Right atrium auricular region (tissue), 2 donors: ENCODE data around the gene RXRG. TPM values are rescaled to one million over a fixed set of nuclear protein-coding genes. Genes with fewer than 3 reads are reported as not detected.

ENCODE experiments used
- DNase-seq: peaks from one replicate; pipeline ENCODE4 v3.0.0-alpha.2; 2019; ENCODE audit warnings: low spot score
- H3K27ac ChIP-seq, 2 donors: fragments of 200-600 bp; sonication (generic); 1 replicate in 1 of 2; 2 replicates in 1 of 2; pipeline ENCODE4 v1.5.1; 2016 to 2019
- H3K27me3 ChIP-seq, 2 donors: fragments of 200-600 bp; sonication (generic); one replicate each; pipeline versions ENCODE4 v1.5.1 to v1.6.0; 2017 to 2019
- H3K36me3 ChIP-seq: fragments of 200-600 bp; sonication (generic); one replicate; pipeline ENCODE4 v1.5.1; 2016
- H3K4me1 ChIP-seq, 2 donors: fragments of 200-600 bp; sonication (generic); one replicate each; pipeline versions ENCODE4 v1.5.1 to v1.6.0; 2017 to 2019
- H3K4me3 ChIP-seq, 2 donors: fragments of 200-600 bp; sonication (generic); 1 replicate in 1 of 2; 2 replicates in 1 of 2; pipeline ENCODE4 v1.5.1; 2017 to 2019; ENCODE audit warnings: mild to moderate bottlenecking in 1 of 2, moderate library complexity in 1 of 2
- H3K9me3 ChIP-seq, 2 donors: fragments of 200-600 bp; sonication (generic); one replicate each; pipeline ENCODE4 v1.5.1; 2019
- total RNA-seq, 2 donors: library from RNA; depleted of rRNA; stranded (reverse); fragments of >200 nt; gene quantifications; one replicate each; pipeline ENCODE4 v1.1.0, GENCODE V29; 2016
- TF ChIP-seq, protein P1 (sequence below), 2 donors: fragments of 200-600 bp; sonication (generic); IDR thresholded peaks; one replicate each; pipeline ENCODE4 v1.5.1; 2019; ENCODE audit warnings: antibody characterized with exemption in 2 of 2

RXRG gene
- total RNA-seq, 2 donors from 2014 or later: 1.2 to 3.3 TPM

DNA sequence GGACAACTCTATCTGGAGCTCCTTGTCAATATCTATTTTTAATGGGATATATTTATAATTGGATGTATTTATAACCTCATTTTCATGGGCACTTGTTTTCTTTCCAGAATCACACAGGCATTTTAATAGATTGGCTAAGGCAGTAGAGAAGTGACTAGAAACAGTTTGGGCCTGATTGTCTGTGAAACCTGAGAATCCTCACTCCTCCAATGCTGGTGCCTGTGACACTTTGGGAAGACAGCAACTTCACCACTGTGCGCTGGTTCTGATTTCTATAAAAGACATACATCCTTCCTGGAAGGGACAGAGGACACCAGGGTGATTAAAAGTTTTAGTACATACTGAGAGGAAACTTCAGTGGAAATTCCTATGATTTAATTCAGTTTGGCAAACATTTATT lies 39.6 kb upstream of the RXRG start:
- H3K27ac ChIP-seq: no peak overlapping the region
- DNase-seq: no peak

DNA sequence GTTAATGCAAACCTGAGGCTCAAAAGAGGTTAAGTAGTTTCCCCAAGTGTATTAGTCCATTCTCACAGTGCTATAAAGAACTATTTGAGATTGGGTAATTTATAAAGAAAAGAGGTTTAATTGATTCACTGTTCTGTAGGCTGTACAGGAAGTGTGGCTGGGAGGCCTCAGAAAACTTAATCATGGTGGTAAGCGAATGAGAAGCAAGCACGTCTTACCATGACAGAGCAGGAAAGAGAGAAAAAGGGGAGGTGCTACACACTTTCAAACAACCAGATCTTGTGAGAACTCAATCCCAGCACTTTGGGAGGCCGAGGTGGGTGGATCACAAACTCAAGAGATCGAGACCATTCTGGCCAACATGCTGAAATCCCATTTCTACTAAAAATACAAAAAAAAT lies 38.5 kb upstream of the RXRG start:
- no peak overlapping the region for H3K27ac ChIP-seq
- no peaks in the 10 kb centered on the region for H3K27me3 ChIP-seq
- DNase-seq: no peak
- peaks cover 0 to 6% of the 10 kb centered on the region in 2 donors for H3K4me1 ChIP-seq
- no peaks in the 10 kb centered on the region for H3K9me3 ChIP-seq
- TF ChIP-seq, protein P1, sequence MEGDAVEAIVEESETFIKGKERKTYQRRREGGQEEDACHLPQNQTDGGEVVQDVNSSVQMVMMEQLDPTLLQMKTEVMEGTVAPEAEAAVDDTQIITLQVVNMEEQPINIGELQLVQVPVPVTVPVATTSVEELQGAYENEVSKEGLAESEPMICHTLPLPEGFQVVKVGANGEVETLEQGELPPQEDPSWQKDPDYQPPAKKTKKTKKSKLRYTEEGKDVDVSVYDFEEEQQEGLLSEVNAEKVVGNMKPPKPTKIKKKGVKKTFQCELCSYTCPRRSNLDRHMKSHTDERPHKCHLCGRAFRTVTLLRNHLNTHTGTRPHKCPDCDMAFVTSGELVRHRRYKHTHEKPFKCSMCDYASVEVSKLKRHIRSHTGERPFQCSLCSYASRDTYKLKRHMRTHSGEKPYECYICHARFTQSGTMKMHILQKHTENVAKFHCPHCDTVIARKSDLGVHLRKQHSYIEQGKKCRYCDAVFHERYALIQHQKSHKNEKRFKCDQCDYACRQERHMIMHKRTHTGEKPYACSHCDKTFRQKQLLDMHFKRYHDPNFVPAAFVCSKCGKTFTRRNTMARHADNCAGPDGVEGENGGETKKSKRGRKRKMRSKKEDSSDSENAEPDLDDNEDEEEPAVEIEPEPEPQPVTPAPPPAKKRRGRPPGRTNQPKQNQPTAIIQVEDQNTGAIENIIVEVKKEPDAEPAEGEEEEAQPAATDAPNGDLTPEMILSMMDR (IDR thresholded peaks at IDR 0.05): no peak
- no peaks in the 10 kb centered on the region for H3K36me3 ChIP-seq
- H3K4me3 ChIP-seq: no peak overlapping the region

More for the DNA sequence above, 39.6 kb upstream of the RXRG start:
- no peaks in the 10 kb centered on the region for H3K9me3 ChIP-seq
- H3K4me1 ChIP-seq: peaks cover 0 to 6% of the 10 kb centered on the region in 2 donors
- TF ChIP-seq, protein P1 (IDR thresholded peaks at IDR 0.05): no peak
- no peak overlapping the region for H3K4me3 ChIP-seq
- H3K27me3 ChIP-seq: no peaks in the 10 kb centered on the region
- H3K36me3 ChIP-seq: no peaks in the 10 kb centered on the region

DNA sequence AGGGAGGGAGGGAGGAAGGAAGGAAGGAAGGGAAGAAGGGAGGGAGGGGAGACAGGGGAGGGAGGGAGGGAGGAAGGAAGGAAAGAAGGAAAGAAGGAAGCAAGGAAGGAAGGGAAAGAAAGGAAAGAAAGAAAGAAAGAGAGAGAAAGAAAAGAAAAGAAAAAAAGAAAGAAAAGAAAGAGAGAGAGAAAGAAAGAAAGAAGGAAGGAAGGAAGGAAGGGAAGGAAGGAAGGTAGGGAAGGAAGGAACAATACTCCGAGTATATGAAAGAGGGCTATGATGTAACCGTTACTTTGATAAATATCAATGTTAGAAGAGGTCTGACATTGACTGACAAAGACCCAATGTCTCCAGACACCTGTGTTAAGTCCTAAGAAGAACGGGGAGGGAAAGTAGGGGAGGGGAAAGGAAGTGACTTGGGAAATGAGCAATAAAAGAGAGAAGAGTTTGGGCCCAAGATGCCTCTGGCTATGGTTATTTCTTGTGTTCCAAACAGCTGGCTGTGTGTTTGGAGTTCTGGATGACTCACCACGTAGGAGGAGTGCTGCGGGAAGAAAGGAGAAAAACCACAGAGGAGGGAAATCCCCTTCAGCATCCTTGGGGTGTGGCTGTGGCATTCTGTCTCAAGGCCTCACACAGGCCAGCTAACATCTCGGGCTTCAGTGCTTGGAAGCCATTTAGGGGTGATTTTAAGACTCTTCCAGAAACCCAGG lies 37.0 kb upstream of the RXRG start:
- Histone ChIP-seq H3K27me3 (no peaks in the 10 kb centered on the region), H3K36me3 (no peaks in the 10 kb centered on the region), H3K27ac (peak overlapping the region in 1 of 2 donors; percentile 3), H3K4me1 (peaks cover 0 to 6% of the 10 kb centered on the region in 2 donors), H3K4me3 (no peak overlapping the region), H3K9me3 (no peaks in the 10 kb centered on the region)
- TF ChIP-seq, protein P1 (IDR thresholded peaks at IDR 0.05): no peak
- DNase-seq: no peak

DNA sequence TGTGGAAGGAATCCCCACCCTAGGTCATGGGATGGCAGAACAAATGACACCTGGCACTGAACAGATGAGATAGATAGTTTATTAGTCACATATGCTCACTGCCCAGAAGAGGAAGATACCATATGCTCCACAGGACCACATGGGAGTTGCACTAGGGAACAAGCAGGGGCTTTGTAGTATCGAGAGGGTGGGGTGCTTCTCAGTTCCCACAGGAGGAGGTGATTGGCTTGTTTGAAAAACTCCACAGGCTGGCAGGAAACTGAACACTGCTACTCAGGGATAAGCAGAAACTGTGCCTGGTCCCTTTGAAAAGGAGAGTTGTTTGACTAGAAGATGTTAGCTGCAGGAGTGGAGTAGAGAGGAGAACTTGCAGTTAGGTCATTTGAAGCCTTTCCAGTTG lies 31.9 kb upstream of the RXRG start:
- Histone ChIP-seq H3K4me3 (no peak overlapping the region), H3K9me3 (no peaks in the 10 kb centered on the region), H3K4me1 (no peaks in the 10 kb centered on the region), H3K27me3 (no peaks in the 10 kb centered on the region), H3K27ac (no peak overlapping the region), H3K36me3 (no peaks in the 10 kb centered on the region)
- TF ChIP-seq, protein P1 (IDR thresholded peaks at IDR 0.05): no peak
- DNase-seq: no peak

DNA sequence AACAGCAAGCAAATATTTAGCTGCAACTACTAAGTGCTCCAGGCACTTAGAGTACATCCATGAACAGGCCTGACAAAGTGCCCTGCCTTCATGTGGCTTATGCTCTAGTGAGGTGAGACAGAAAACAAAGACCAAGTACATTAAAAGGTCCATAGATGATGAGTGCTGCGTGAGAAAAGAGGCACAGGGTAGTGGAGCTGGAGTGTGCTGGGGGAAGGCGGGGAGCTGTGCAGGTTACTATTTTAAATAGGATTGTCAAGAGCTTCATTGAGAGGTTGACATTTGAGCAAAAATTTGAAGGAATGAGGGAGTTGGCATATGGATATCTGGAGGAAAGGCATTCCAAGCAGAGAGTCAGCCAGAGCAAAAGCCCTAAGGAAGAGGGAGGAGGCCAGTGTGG lies 29.3 kb upstream of the RXRG start:
- TF ChIP-seq, protein P1 (IDR thresholded peaks at IDR 0.05): no peak
- Histone ChIP-seq H3K9me3 (no peaks in the 10 kb centered on the region), H3K36me3 (no peaks in the 10 kb centered on the region), H3K27ac (no peak overlapping the region), H3K4me1 (no peaks in the 10 kb centered on the region), H3K27me3 (no peaks in the 10 kb centered on the region), H3K4me3 (no peak overlapping the region)
- DNase-seq: no peak

DNA sequence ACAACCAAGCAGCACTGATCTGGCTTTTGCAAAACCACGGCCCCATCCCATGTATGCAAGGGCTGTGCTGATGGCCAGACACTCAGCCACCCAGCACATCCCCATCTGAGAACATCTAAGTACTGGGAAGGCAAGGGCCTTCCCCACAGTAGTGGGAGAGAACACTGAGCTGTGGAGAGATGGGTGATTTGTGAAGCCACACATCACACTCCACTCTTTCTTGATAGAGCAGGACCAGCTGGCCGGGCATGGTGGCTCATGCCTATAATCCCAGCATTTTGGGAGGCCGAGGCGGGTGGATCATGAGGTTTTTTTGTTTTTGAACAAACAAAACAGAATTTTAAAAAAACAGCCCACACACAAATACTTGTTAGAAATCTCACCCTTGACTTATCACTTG lies 28.2 kb upstream of the RXRG start:
- DNase-seq: no peak
- Histone ChIP-seq H3K27ac (no peak overlapping the region), H3K4me3 (no peak overlapping the region), H3K9me3 (no peaks in the 10 kb centered on the region), H3K27me3 (no peaks in the 10 kb centered on the region), H3K4me1 (no peaks in the 10 kb centered on the region), H3K36me3 (no peaks in the 10 kb centered on the region)
- TF ChIP-seq, protein P1 (IDR thresholded peaks at IDR 0.05): no peak
